Measurements from ENCODE around the gene NKIRAS1.
"Not testable (repeated sequence)": the region's sequence is repeated elsewhere in the genome, so short reads cannot be mapped to it uniquely, and the experiment has no call there.

The NKIRAS1 gene

DNA sequence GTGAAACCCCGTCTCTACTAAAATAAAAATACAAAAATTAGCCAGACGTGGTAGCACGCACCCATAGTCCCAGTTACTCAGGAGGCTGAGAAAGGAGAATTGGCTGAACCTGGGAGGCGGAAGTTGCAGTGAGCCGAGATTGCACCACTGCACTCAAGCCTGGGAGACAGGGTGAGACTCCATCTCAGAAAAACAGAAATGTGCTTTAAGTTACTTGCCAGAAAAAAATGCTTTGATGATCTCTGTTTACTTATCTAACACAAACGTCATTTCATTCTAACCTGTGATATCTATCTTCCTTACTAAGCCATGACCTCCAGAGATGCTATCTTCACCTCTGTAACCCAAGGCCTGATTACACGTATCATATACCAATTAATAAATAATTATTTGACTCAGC is 7.4 kb downstream of the NKIRAS1 start:
- Mint-ChIP-seq H3K36me3 (ENCODE audit: low read depth) (peaks cover 45% of the 10 kb centered on the region), H3K27ac (no peak overlapping the region), H3K4me3 (no peak overlapping the region), H3K9me3 (no peaks in the 10 kb centered on the region), H3K4me1 (ENCODE audit: low read depth) (peaks cover 13% of the 10 kb centered on the region), H3K27me3 (no peaks in the 10 kb centered on the region)
- intact Hi-C loops (cut with micrococcal nuclease), result no loop called here

DNA sequence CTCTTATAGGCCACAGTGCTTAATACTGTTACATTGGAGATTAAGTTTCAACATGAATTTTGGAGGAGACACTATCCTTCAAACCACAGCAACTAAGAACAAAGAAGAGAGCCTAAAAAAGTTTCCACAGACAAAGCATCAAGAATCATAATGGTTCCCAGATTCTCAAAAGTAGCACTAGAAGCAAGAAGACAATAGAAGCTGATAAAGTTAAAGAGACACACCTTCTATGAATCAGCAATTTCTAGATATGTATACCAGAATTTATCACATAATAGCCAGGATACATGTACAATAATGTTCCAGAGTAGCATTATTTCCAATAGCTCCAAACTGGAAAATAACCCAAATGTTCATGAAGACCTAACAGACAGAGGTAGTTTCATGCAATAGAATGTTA is 12.2 kb downstream of the NKIRAS1 start:
- no peak overlapping the region for H3K4me3 Mint-ChIP-seq
- no peak overlapping the region for H3K27ac Mint-ChIP-seq
- H3K9me3 Mint-ChIP-seq, result no peaks in the 10 kb centered on the region
- H3K36me3 Mint-ChIP-seq (ENCODE audit: low read depth), result peaks cover 71% of the 10 kb centered on the region
- intact Hi-C loops (cut with micrococcal nuclease), result no loop called here
- H3K27me3 Mint-ChIP-seq, result no peaks in the 10 kb centered on the region
- H3K4me1 Mint-ChIP-seq (ENCODE audit: low read depth), result peaks cover 9% of the 10 kb centered on the region

GRCh38 chr3:23900744-23901143 is 16.0 kb downstream of the NKIRAS1 start:
- Mint-ChIP-seq H3K27me3 (no peaks in the 10 kb centered on the region), H3K36me3 (ENCODE audit: low read depth) (peaks cover 90% of the 10 kb centered on the region), H3K4me3 (no peak overlapping the region), H3K27ac (no peak overlapping the region), H3K4me1 (ENCODE audit: low read depth) (peaks cover 13% of the 10 kb centered on the region), H3K9me3 (no peaks in the 10 kb centered on the region)
- intact Hi-C loops (cut with micrococcal nuclease), result no loop called here

- H3K27ac Mint-ChIP-seq, result no peak overlapping the region
- H3K4me1 Mint-ChIP-seq (ENCODE audit: low read depth), result peaks cover 16% of the 10 kb centered on the region
- no peaks in the 10 kb centered on the region for H3K9me3 Mint-ChIP-seq
- H3K27me3 Mint-ChIP-seq, result no peaks in the 10 kb centered on the region
- peaks cover 85% of the 10 kb centered on the region for H3K36me3 Mint-ChIP-seq (ENCODE audit: low read depth)
- intact Hi-C loops (cut with micrococcal nuclease), result no loop called here
- H3K4me3 Mint-ChIP-seq, result no peak overlapping the region
These were observed 21.6 kb downstream of the NKIRAS1 start for GRCh38 chr3:23895181-23895580.

DNA sequence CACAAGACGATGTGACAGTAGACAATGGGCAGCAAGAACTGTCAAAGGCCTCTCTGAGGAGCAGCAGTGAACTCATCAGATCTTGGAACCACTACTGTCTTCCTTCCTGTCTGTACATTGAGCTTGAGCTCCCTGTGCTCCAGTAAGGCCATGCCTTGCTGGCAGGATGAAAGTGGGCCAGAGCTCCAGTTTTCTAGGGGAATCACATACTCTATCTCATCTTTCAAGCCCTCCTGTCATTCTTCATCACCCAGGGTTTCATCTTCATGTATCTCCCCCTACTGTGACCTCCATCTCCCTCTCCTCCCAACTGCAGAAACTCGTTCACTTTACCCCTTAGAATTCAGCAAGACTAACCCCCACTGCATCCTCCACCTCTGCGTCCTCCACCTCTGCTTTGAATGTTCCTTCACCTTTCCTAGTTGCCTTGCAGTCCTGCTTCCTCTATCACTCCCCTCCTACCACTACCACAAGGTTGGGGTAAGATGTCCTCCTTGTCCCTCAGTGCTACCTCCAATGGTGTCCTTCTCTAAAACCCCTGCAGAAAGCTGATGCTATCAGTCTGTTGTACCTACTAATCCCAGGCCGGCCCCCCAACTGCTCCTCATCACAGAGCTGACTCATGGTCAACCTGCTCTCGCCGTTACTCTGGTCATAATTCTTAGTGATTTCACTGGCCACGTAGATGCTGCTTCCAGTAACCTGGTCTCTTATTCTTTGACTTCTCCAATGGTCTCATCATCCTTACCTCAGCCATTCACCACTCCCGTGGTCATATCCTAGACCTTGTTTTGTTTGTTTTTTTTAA is 22.3 kb downstream of the NKIRAS1 start:
- Mint-ChIP-seq H3K27me3 (no peaks in the 10 kb centered on the region), H3K4me1 (ENCODE audit: low read depth) (peaks cover 18% of the 10 kb centered on the region), H3K27ac (no peak overlapping the region), H3K9me3 (no peaks in the 10 kb centered on the region), H3K4me3 (no peak overlapping the region), H3K36me3 (ENCODE audit: low read depth) (peaks cover 82% of the 10 kb centered on the region)
- intact Hi-C loops (cut with micrococcal nuclease), result no loop called here

- no peak overlapping the region for H3K27ac Mint-ChIP-seq
- no peaks in the 10 kb centered on the region for H3K9me3 Mint-ChIP-seq
- intact Hi-C loops (cut with micrococcal nuclease), result loop anchor here (2.0 kb wide), 1 partner anchor 347 kb away; no protein-coding TSS in a partner anchor
- no peak overlapping the region for H3K4me3 Mint-ChIP-seq
- H3K27me3 Mint-ChIP-seq, result no peaks in the 10 kb centered on the region
- peaks cover 13% of the 10 kb centered on the region for H3K4me1 Mint-ChIP-seq (ENCODE audit: low read depth)
- H3K36me3 Mint-ChIP-seq (ENCODE audit: low read depth), result peaks cover 46% of the 10 kb centered on the region
These were observed 26.8 kb downstream of the NKIRAS1 start for GRCh38 chr3:23889950-23890349.

GRCh38 chr3:23889386-23889785 is 27.4 kb downstream of the NKIRAS1 start:
- Mint-ChIP-seq H3K27me3 (no peaks in the 10 kb centered on the region), H3K9me3 (no peaks in the 10 kb centered on the region), H3K4me3 (no peak overlapping the region), H3K4me1 (ENCODE audit: low read depth) (peaks cover 9% of the 10 kb centered on the region), H3K27ac (peak overlapping the region; percentile 41), H3K36me3 (ENCODE audit: low read depth) (peaks cover 41% of the 10 kb centered on the region)
- intact Hi-C loops (cut with micrococcal nuclease), result loop anchor here (2.0 kb wide), 1 partner anchor 347 kb away; no protein-coding TSS in a partner anchor

- Mint-ChIP-seq H3K9me3 (no peaks in the 10 kb centered on the region), H3K4me1 (ENCODE audit: low read depth) (peaks cover 6% of the 10 kb centered on the region), H3K27me3 (no peaks in the 10 kb centered on the region), H3K36me3 (ENCODE audit: low read depth) (peaks cover 34% of the 10 kb centered on the region), H3K27ac (no peak overlapping the region), H3K4me3 (no peak overlapping the region)
- intact Hi-C loops (cut with micrococcal nuclease), result loop anchor here (2.0 kb wide), 1 partner anchor 348 kb away; no protein-coding TSS in a partner anchor
These were observed 28.1 kb downstream of the NKIRAS1 start for GRCh38 chr3:23888617-23889228.

DNA sequence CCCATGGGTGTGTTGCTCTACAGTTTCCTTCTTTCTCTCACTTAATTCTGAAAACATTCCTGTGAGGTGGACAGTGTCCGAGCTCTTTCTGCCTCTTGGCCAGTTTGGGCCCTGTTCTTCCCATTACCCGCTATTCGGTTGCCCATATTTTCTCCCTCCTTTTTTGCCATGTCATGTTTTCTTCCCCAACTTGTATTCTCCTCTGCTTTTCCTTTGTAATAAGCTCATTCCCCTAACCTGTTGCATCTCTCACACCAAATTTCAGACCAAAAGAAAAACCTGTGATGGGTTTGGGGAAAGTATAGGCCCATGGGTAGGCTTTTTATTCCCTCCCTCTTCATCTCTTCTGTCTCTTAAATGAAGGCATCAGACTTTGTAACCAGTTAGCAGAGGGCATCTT is 30.5 kb downstream of the NKIRAS1 start:
- Mint-ChIP-seq H3K9me3 (peaks cover 7% of the 10 kb centered on the region), H3K4me3 (no peak overlapping the region), H3K4me1 (ENCODE audit: low read depth) (peaks cover 6% of the 10 kb centered on the region), H3K27ac (no peak overlapping the region), H3K27me3 (no peaks in the 10 kb centered on the region), H3K36me3 (ENCODE audit: low read depth) (peaks cover 33% of the 10 kb centered on the region)
- intact Hi-C loops (cut with micrococcal nuclease), result no loop called here

GRCh38 chr3:23885210-23885609 is 31.6 kb downstream of the NKIRAS1 start:
- peaks cover 27% of the 10 kb centered on the region for H3K36me3 Mint-ChIP-seq (ENCODE audit: low read depth)

DNA sequence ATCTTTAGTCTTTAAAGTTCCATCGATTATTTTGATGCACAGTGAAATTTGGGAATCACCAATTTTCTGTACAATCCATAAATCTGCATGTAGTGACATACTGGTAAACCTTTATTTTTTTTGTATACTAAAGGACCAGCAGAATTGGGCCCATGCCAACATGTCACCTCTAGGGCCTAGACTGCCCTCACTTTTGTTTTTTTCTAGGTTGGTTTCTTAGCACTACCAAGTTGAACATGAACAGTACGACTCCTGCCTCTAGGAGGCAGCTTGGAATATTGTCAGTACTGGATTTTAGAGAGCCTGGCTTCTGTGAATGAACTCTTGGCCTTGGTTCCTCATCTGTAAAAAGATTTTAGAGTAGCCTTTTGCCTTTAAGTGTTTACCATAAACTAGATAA is 32.3 kb downstream of the NKIRAS1 start:
- Mint-ChIP-seq H3K36me3 (ENCODE audit: low read depth) (peaks cover 26% of the 10 kb centered on the region), H3K4me3 (no peak overlapping the region), H3K4me1 (ENCODE audit: low read depth) (peaks cover 7% of the 10 kb centered on the region), H3K27ac (no peak overlapping the region), H3K9me3 (peaks cover 7% of the 10 kb centered on the region), H3K27me3 (no peaks in the 10 kb centered on the region)
- intact Hi-C loops (cut with micrococcal nuclease), result no loop called here

More at GRCh38 chr3:23885210-23885609, 31.6 kb downstream of the NKIRAS1 start:
- Mint-ChIP-seq H3K27me3 (no peaks in the 10 kb centered on the region), H3K4me1 (ENCODE audit: low read depth) (peaks cover 6% of the 10 kb centered on the region), H3K9me3 (peaks cover 7% of the 10 kb centered on the region), H3K27ac (no peak overlapping the region), H3K4me3 (no peak overlapping the region)
- intact Hi-C loops (cut with micrococcal nuclease), result no loop called here

- Mint-ChIP-seq H3K4me1 (ENCODE audit: low read depth) (peaks cover 11% of the 10 kb centered on the region), H3K4me3 (no peak overlapping the region), H3K27ac (no peak overlapping the region), H3K27me3 (no peaks in the 10 kb centered on the region), H3K9me3 (peaks cover 7% of the 10 kb centered on the region), H3K36me3 (ENCODE audit: low read depth) (peaks cover 35% of the 10 kb centered on the region)
- intact Hi-C loops (cut with micrococcal nuclease), result no loop called here
These were observed 34.3 kb downstream of the NKIRAS1 start for GRCh38 chr3:23882487-23882918.

DNA sequence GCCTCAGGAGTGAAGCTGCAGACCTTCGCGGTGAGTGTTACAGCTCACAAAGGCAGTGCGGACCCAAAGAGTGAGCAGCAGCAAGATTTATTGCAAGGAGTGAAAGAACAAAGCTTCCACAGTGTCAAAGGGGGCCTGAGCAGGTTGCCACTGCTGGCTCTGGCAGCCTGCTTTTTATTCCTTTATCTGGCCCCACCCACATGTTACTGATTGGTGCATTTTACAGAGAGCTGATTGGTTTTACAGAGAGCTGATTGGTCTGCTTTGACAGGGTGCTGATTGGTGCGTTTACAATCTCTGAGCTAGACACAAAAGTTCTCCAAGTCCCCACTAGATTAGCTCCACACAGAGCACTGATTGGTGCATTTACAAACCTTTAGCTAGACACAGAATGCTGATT is 34.8 kb downstream of the NKIRAS1 start:
- intact Hi-C loops (cut with micrococcal nuclease); H3K9me3 Mint-ChIP-seq; H3K4me3 Mint-ChIP-seq; H3K27me3 Mint-ChIP-seq: not testable (repeated sequence)
- Mint-ChIP-seq H3K27ac (peak overlapping the region; percentile 32), H3K4me1 (ENCODE audit: low read depth) (peaks cover 16% of the 10 kb centered on the region), H3K36me3 (ENCODE audit: low read depth) (peaks cover 35% of the 10 kb centered on the region)

DNA sequence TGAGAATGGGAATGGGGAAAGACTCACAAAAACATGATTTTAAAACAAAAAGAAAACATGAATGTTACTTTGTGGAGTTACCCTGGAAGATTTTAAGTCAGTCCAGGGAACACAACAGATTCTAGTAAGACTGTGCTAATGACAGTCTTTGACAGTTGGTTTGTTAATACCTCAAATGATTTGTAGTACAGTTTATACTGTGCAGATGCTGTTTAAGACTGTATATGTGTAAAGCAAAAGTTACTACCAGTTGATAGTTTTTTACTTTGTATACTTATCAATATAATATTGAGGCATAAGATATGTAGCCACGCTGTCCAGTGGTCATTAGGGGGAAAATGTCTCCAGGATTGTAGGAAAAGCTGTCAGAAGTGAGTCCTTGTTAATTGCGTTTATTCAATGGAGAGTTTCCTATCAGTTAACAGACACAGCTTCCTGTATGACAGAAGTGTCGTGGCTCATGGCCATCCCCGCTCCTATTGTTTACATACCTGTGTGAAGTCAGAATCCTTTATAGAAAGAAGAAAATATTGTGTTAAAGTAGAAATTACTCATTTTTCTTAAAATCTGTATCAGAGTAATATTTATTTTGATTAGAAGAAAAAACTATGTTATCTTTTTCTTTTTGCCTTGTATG is 36.0 kb downstream of the NKIRAS1 start:
- Mint-ChIP-seq H3K36me3 (ENCODE audit: low read depth) (peaks cover 28% of the 10 kb centered on the region), H3K4me1 (ENCODE audit: low read depth) (peaks cover 28% of the 10 kb centered on the region), H3K4me3 (no peak overlapping the region), H3K9me3 (peaks cover 7% of the 10 kb centered on the region), H3K27me3 (no peaks in the 10 kb centered on the region), H3K27ac (no peak overlapping the region)
- intact Hi-C loops (cut with micrococcal nuclease), result no loop called here
